ENCODE data around the gene TMED4. TPM values are rescaled to one million over a fixed set of nuclear protein-coding genes. Genes with fewer than 3 reads are reported as not detected.

TMED4 gene
- total and polyA plus RNA-seq, 8 donors, result 13.4 to 235 (median 82.3) TPM

- Histone ChIP-seq H3K4me3 (no peak overlapping the region), H3K36me3 (peaks cover 0 to 41% (median 30%) of the 10 kb centered on the region in 4 donors), H3K4me1 (peaks cover 35 to 94% (median 69%) of the 10 kb centered on the region in 4 donors), H3K27me3 (no peaks in the 10 kb centered on the region), H3K9me3 (no peaks in the 10 kb centered on the region), H3K27ac (peak overlapping the region; percentile 34 to 81 (median 64))
- intact Hi-C loops (cut with DNase I; ENCODE audit: low total_unique reads), result no loop called here
- DNase-seq, result peak in 1 of 2 donors; percentile 42
- TF ChIP-seq POLR2A (IDR thresholded peaks at IDR 0.05) (no peak), POLR2AphosphoS5 (IDR thresholded peaks at IDR 0.05) (no peak), EP300 (IDR thresholded peaks at IDR 0.05) (no peak), CTCF (IDR thresholded peaks at IDR 0.05) (no peak)
- WGBS, 5 donors, result 43 to 60% (median 49%) methylated on average over 5 of the region's 5 CpGs
These were observed 40.5 kb upstream of the TMED4 start for GRCh38 chr7:44622342-44623151.

GRCh38 chr7:44621750-44622103, 39.7 kb upstream of the TMED4 start:
- H3K4me3 ChIP-seq, result no peak overlapping the region
- 85 to 92% (median 87%) methylated on average over 5 of the region's 5 CpGs for WGBS, 5 donors
- peaks cover 35 to 93% (median 66%) of the 10 kb centered on the region in 4 donors for H3K4me1 ChIP-seq
- no peaks in the 10 kb centered on the region for H3K9me3 ChIP-seq
- peak overlapping the region in 4 of 5 donors; percentile 34 to 81 (median 64) for H3K27ac ChIP-seq
- intact Hi-C loops (cut with DNase I; ENCODE audit: low total_unique reads), result no loop called here
- H3K36me3 ChIP-seq, result peaks cover 0 to 33% (median 23%) of the 10 kb centered on the region in 4 donors
- DNase-seq, result no peak
- H3K27me3 ChIP-seq, result no peaks in the 10 kb centered on the region
- no peak for TF ChIP-seq POLR2AphosphoS5 (IDR thresholded peaks at IDR 0.05)
- no peak for TF ChIP-seq EP300 (IDR thresholded peaks at IDR 0.05)
- no peak for TF ChIP-seq CTCF (IDR thresholded peaks at IDR 0.05)
- no peak for TF ChIP-seq POLR2A (IDR thresholded peaks at IDR 0.05)

- no peak for DNase-seq
- intact Hi-C loops (cut with DNase I; ENCODE audit: low total_unique reads), result no loop called here
- Histone ChIP-seq H3K4me1 (peaks cover 35 to 89% (median 61%) of the 10 kb centered on the region in 4 donors), H3K27ac (peak overlapping the region in 4 of 5 donors; percentile 4 to 81 (median 64)), H3K4me3 (no peak overlapping the region), H3K27me3 (no peaks in the 10 kb centered on the region), H3K36me3 (peaks cover 0 to 27% (median 18%) of the 10 kb centered on the region in 4 donors), H3K9me3 (no peaks in the 10 kb centered on the region)
- TF ChIP-seq POLR2A (IDR thresholded peaks at IDR 0.05) (no peak), POLR2AphosphoS5 (IDR thresholded peaks at IDR 0.05) (no peak), CTCF (IDR thresholded peaks at IDR 0.05) (no peak), EP300 (IDR thresholded peaks at IDR 0.05) (no peak)
- 72 to 82% (median 79%) methylated on average over 11 of the region's 11 CpGs for WGBS, 5 donors
These were observed 39.2 kb upstream of the TMED4 start for GRCh38 chr7:44621034-44621749.

GRCh38 chr7:44618753-44619152, 36.7 kb upstream of the TMED4 start:
- 55 to 79% (median 58%) methylated on average over 3 of the region's 3 CpGs for WGBS, 5 donors
- H3K27ac ChIP-seq, result peak overlapping the region in 1 of 5 donors; percentile 13
- intact Hi-C loops (cut with DNase I; ENCODE audit: low total_unique reads), result no loop called here
- H3K36me3 ChIP-seq, result peaks cover 0 to 8% (median 0%) of the 10 kb centered on the region in 4 donors
- no peak overlapping the region for H3K4me3 ChIP-seq
- H3K4me1 ChIP-seq, result peaks cover 29 to 91% (median 60%) of the 10 kb centered on the region in 4 donors
- no peaks in the 10 kb centered on the region for H3K9me3 ChIP-seq
- H3K27me3 ChIP-seq, result no peaks in the 10 kb centered on the region
- TF ChIP-seq CTCF (IDR thresholded peaks at IDR 0.05) (no peak), EP300 (IDR thresholded peaks at IDR 0.05) (no peak), POLR2AphosphoS5 (IDR thresholded peaks at IDR 0.05) (no peak), POLR2A (IDR thresholded peaks at IDR 0.05) (no peak)
- no peak for DNase-seq
